ENCODE measurements around the gene SFXN5.

The SFXN5 gene

GRCh38 chr2:73054980-73055379, 16.5 kb downstream of the SFXN5 start:
- no peak overlapping the region for H3K4me3 ChIP-seq

GRCh38 chr2:73053316-73054114, 18.0 kb downstream of the SFXN5 start:
- DNase-seq (ENCODE audit: low spot score) = peak; percentile 50
- no peak overlapping the region for H3K4me3 ChIP-seq
- TF ChIP-seq, protein P1, sequence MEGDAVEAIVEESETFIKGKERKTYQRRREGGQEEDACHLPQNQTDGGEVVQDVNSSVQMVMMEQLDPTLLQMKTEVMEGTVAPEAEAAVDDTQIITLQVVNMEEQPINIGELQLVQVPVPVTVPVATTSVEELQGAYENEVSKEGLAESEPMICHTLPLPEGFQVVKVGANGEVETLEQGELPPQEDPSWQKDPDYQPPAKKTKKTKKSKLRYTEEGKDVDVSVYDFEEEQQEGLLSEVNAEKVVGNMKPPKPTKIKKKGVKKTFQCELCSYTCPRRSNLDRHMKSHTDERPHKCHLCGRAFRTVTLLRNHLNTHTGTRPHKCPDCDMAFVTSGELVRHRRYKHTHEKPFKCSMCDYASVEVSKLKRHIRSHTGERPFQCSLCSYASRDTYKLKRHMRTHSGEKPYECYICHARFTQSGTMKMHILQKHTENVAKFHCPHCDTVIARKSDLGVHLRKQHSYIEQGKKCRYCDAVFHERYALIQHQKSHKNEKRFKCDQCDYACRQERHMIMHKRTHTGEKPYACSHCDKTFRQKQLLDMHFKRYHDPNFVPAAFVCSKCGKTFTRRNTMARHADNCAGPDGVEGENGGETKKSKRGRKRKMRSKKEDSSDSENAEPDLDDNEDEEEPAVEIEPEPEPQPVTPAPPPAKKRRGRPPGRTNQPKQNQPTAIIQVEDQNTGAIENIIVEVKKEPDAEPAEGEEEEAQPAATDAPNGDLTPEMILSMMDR (IDR thresholded peaks at IDR 0.05) = no peak
- no peak overlapping the region for H3K27ac ChIP-seq

More at GRCh38 chr2:73054980-73055379, 16.5 kb downstream of the SFXN5 start:
- TF ChIP-seq, protein P1 (IDR thresholded peaks at IDR 0.05) = no peak
- peak; percentile 38 for DNase-seq (ENCODE audit: low spot score)
- no peak overlapping the region for H3K27ac ChIP-seq

DNA sequence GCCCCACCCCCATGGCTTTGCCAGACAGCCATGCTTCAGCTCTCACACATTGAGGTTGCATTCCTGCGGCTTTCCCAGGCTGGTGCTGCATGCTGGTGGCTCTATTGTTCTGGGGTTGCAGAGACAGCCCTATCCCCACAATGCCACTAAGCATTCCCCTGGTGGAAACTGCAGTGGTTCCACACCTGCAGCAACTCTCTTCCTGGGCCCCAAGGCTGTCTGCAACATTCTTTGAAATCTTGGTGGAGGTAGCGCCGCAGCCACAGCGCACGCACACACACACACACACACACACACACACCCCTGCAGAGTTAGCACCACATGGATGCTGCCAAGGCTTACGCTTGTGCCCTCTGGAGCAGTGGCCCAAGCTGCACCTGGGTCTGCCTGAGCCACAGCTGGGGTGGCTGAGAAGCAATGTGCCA, 21.4 kb downstream of the SFXN5 start:
- no peak for DNase-seq (ENCODE audit: low spot score)
- no peak overlapping the region for H3K27ac ChIP-seq
- H3K4me3 ChIP-seq = no peak overlapping the region

GRCh38 chr2:73043929-73044832, 27.3 kb downstream of the SFXN5 start:
- TF ChIP-seq, protein P1 (IDR thresholded peaks at IDR 0.05) = no peak
- peak; percentile 59 for DNase-seq (ENCODE audit: low spot score)
- no peak overlapping the region for H3K27ac ChIP-seq

More for the DNA sequence above, 21.4 kb downstream of the SFXN5 start:
- TF ChIP-seq, protein P1 (IDR thresholded peaks at IDR 0.05) = no peak

DNA sequence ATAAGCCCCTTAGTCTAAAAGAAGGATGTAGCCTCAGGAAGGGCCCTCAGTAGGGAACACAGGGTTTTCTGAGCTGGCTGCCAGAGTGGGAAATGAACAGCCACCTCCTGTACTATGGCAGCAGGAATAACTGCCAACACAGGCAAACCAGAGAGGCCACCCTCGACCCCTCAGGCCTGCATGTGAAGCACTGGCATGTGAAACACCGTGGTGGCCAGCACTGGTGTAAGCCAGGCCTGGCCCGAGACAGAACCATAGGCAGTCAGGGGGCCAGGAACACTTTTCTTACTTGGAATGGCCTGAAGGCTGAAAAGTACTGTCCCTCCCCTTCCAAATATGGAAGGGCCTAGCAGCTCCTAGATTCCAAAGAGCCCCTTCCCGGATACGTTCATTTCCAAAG, 28.2 kb downstream of the SFXN5 start:
- DNase-seq (ENCODE audit: low spot score) = no peak
- no peak overlapping the region for H3K27ac ChIP-seq
- TF ChIP-seq, protein P1 (IDR thresholded peaks at IDR 0.05) = no peak
- H3K4me3 ChIP-seq = no peak overlapping the region

More at GRCh38 chr2:73043929-73044832, 27.3 kb downstream of the SFXN5 start:
- no peak overlapping the region for H3K4me3 ChIP-seq

GRCh38 chr2:73037947-73038585, 33.4 kb downstream of the SFXN5 start:
- Histone ChIP-seq H3K27ac (no peak overlapping the region), H3K4me3 (no peak overlapping the region)
- TF ChIP-seq, protein P1 (IDR thresholded peaks at IDR 0.05) = no peak
- no peak for DNase-seq (ENCODE audit: low spot score)
